HEK293 (cell line): ENCODE results near the gene OR51I1.

Experiments used
- CTCF ChIA-PET: fragments of 350-600 bp; formaldehyde crosslinking; extraction: SDS; loops from one replicate; lab custom pipeline; 2021; ENCODE audit warnings: antibody characterized with exemption; lab: Yijun Ruan, JAX
- POLR2A ChIA-PET: fragments of 300-600 bp; formaldehyde crosslinking; extraction: SDS; loops from one replicate; lab custom pipeline; 2020; ENCODE audit warnings: antibody characterized with exemption, inconsistent platforms; lab: Yijun Ruan, JAX
- H3K27ac ChIP-seq: fragments of 200-500 bp; sonication (Bioruptor generic); 2 replicates; pipeline ENCODE4 v1.5.1; 2014; ENCODE audit warnings: low read depth, low read length, control low read depth, inconsistent platforms; ENCODE audit errors: extremely low read depth
- H3K36me3 ChIP-seq, 2 experiments: fragments of 200-500 bp in 1 of 2; sonication (Bioruptor generic) in 1 of 2; 1 replicate in 1 of 2; 2 replicates in 1 of 2; pipeline ENCODE4 v1.5.1; 2014 to 2017; ENCODE audit warnings: inconsistent platforms in 2 of 2, low read length in 2 of 2; ENCODE audit not compliant: control insufficient read depth in 2 of 2, insufficient read depth in 1 of 2
- H3K4me1 ChIP-seq: fragments of 200-500 bp; sonication (Bioruptor generic); 2 replicates; pipeline ENCODE4 v1.5.1; 2014; ENCODE audit warnings: mild to moderate bottlenecking, low read length, inconsistent platforms; ENCODE audit not compliant: control insufficient read depth, insufficient read depth
- H3K4me3 ChIP-seq: 2 replicates; pipeline ENCODE4 v1.5.1; 2011; ENCODE audit warnings: low read depth, mild to moderate bottlenecking, control low read depth, low read length, moderate library complexity
- H3K9me3 ChIP-seq: fragments of 200-500 bp; sonication (Bioruptor generic); 2 replicates; pipeline ENCODE4 v1.5.1; 2014; ENCODE audit warnings: low read depth, low read length, inconsistent platforms; ENCODE audit not compliant: control insufficient read depth, insufficient read depth
- BCL11A ChIP-seq: fragments of 450-650 bp; formaldehyde crosslinking; IDR thresholded peaks from 2 replicates; pipeline ENCODE4 v1.5.1; 2016; ENCODE audit warnings: low read depth, missing biosample characterization, missing genetic modification characterization
- KLF9 ChIP-seq: fragments of 450-650 bp; formaldehyde crosslinking; IDR thresholded peaks from 2 replicates; pipeline ENCODE4 v1.5.1; 2016; ENCODE audit warnings: missing biosample characterization, missing genetic modification characterization, low read depth
- REST ChIP-seq: fragments of 450-650 bp; formaldehyde crosslinking; IDR thresholded peaks from 2 replicates; pipeline ENCODE4 v1.5.1; 2016; ENCODE audit warnings: missing biosample characterization, missing genetic modification characterization
- YY2 ChIP-seq: fragments of 450-650 bp; formaldehyde crosslinking; IDR thresholded peaks from 2 replicates; pipeline ENCODE4 v1.5.1; 2016; ENCODE audit warnings: missing biosample characterization, missing genetic modification characterization
- ZBTB1 ChIP-seq: fragments of 450-650 bp; formaldehyde crosslinking; IDR thresholded peaks from 2 replicates; pipeline ENCODE4 v1.5.1; 2016; ENCODE audit warnings: missing biosample characterization, missing genetic modification characterization
- ZBTB11 ChIP-seq: fragments of 450-650 bp; formaldehyde crosslinking; conservative IDR thresholded peaks from 2 replicates; pipeline ENCODE4 v1.5.1; 2016; ENCODE audit warnings: low read depth, missing biosample characterization, missing genetic modification characterization
- ZNF121 ChIP-seq: fragments of 450-650 bp; formaldehyde crosslinking; IDR thresholded peaks from 2 replicates; pipeline ENCODE4 v1.5.1; 2016; ENCODE audit warnings: missing biosample characterization, missing genetic modification characterization
- ZNF239 ChIP-seq: fragments of 450-650 bp; formaldehyde crosslinking; IDR thresholded peaks from 2 replicates; pipeline ENCODE4 v1.5.1; 2016; ENCODE audit warnings: missing biosample characterization, missing genetic modification characterization
- ZNF280C ChIP-seq: fragments of 450-650 bp; formaldehyde crosslinking; IDR thresholded peaks from 2 replicates; pipeline ENCODE4 v1.5.1; 2016; ENCODE audit warnings: missing biosample characterization, missing genetic modification characterization
- ZNF335 ChIP-seq: fragments of 450-650 bp; formaldehyde crosslinking; conservative IDR thresholded peaks from 2 replicates; pipeline ENCODE4 v1.5.1; 2016; ENCODE audit warnings: missing biosample characterization, missing genetic modification characterization
- ZNF366 ChIP-seq: fragments of 450-650 bp; formaldehyde crosslinking; conservative IDR thresholded peaks from 2 replicates; pipeline ENCODE4 v1.5.1; 2016; ENCODE audit warnings: missing biosample characterization, missing genetic modification characterization
- ZNF449 ChIP-seq: fragments of 450-650 bp; formaldehyde crosslinking; IDR thresholded peaks from 2 replicates; pipeline ENCODE4 v1.5.1; 2017; ENCODE audit warnings: missing biosample characterization, mild to moderate bottlenecking, missing genetic modification characterization, moderate library complexity
- ZNF530 ChIP-seq: fragments of 450-650 bp; formaldehyde crosslinking; IDR thresholded peaks from 2 replicates; pipeline ENCODE4 v1.5.1; 2016; ENCODE audit warnings: low read depth, missing biosample characterization, missing genetic modification characterization
- ZNF610 ChIP-seq: fragments of 450-650 bp; formaldehyde crosslinking; IDR thresholded peaks from 2 replicates; pipeline ENCODE4 v1.5.1; 2016; ENCODE audit warnings: missing biosample characterization, missing genetic modification characterization, borderline replicate concordance
- ZNF704 ChIP-seq: fragments of 450-650 bp; formaldehyde crosslinking; IDR thresholded peaks from 2 replicates; pipeline ENCODE4 v1.5.1; 2016; ENCODE audit warnings: missing biosample characterization, missing genetic modification characterization
- ZNF791 ChIP-seq: fragments of 450-650 bp; formaldehyde crosslinking; IDR thresholded peaks from 2 replicates; pipeline ENCODE4 v1.5.1; 2016; ENCODE audit warnings: missing biosample characterization, missing genetic modification characterization

OR51I1 gene

GRCh38 chr11:5405173-5405572, 36.1 kb downstream of the OR51I1 start:
- H3K4me1 ChIP-seq: no peaks in the 10 kb centered on the region
- ChIA-PET POLR2A (no interaction called here), CTCF (no interaction called here)
- no peak overlapping the region for H3K4me3 ChIP-seq
- no peaks in the 10 kb centered on the region for H3K36me3 ChIP-seq
- H3K9me3 ChIP-seq: no peaks in the 10 kb centered on the region
- TF ChIP-seq ZNF335 (tag by site-specific recombination) (no peak), ZBTB11 (tag by site-specific recombination) (no peak), ZNF121 (tag by site-specific recombination) (no peak), REST (tag by site-specific recombination) (no peak), ZNF704 (tag by site-specific recombination) (no peak), BCL11A (no peak), ZNF366 (no peak), ZBTB1 (tag by site-specific recombination) (no peak), ZNF280C (tag by site-specific recombination) (no peak), KLF9 (no peak), YY2 (tag by site-specific recombination) (no peak), ZNF239 (no peak), ZNF791 (tag by site-specific recombination) (no peak), ZNF449 (tag by site-specific recombination) (no peak), ZNF530 (tag by site-specific recombination) (no peak), ZNF610 (tag by site-specific recombination) (no peak)
- TF ChIP-seq, all 188 proteins: peak for 0
- no peak overlapping the region for H3K27ac ChIP-seq
